Thyroid gland (tissue), 4 donors: ENCODE measurements around the gene SLC38A2.

Experiments used
- POLR2A ChIP-seq, 2 donors: fragments of 450-650 bp; IDR thresholded peaks; one replicate each; pipeline ENCODE4 v1.6.1; 2017; ENCODE audit warnings: antibody characterized with exemption in 2 of 2, mild to moderate bottlenecking in 2 of 2, moderate library complexity in 1 of 2
- TF ChIP-seq, protein P1 (sequence below), 6 experiments: fragments of 200-600 bp in 3 of 6; fragments of 450-650 bp in 3 of 6; sonication (generic) in 3 of 6; IDR thresholded peaks; one replicate each; pipeline ENCODE4 v1.5.1; 2016 to 2019; ENCODE audit warnings: antibody characterized with exemption in 6 of 6, mild to moderate bottlenecking in 2 of 6, inconsistent platforms in 1 of 6, moderate library complexity in 1 of 6

DNA sequence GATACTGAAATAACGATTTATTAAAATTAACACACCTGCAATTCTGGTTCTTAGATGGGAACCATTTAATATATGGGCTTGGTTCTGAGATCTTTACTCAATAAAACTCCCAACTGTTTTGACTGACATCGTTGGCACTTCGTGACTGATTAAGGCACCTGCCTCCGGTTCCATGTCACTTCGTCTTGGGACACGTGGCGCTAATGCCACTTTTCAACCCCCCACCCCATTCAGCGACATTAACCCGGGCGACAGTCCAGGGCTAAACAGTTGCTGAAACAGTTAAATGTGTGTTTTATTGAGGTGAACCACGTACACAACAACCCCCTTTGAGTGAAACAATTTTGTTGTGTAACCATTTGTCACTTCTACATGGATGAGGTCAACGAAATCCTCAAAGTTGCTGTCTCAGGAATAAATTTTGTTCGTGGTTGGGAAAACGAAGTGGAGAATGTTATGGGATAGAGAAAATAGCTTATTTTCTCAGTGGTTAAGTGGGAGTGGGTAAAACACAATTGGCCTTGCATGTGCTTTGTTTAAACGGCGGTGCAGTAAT lies 9.9 kb upstream of the SLC38A2 start:
- TF ChIP-seq, protein P1, sequence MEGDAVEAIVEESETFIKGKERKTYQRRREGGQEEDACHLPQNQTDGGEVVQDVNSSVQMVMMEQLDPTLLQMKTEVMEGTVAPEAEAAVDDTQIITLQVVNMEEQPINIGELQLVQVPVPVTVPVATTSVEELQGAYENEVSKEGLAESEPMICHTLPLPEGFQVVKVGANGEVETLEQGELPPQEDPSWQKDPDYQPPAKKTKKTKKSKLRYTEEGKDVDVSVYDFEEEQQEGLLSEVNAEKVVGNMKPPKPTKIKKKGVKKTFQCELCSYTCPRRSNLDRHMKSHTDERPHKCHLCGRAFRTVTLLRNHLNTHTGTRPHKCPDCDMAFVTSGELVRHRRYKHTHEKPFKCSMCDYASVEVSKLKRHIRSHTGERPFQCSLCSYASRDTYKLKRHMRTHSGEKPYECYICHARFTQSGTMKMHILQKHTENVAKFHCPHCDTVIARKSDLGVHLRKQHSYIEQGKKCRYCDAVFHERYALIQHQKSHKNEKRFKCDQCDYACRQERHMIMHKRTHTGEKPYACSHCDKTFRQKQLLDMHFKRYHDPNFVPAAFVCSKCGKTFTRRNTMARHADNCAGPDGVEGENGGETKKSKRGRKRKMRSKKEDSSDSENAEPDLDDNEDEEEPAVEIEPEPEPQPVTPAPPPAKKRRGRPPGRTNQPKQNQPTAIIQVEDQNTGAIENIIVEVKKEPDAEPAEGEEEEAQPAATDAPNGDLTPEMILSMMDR (IDR thresholded peaks at IDR 0.05): no peak
- no peak for TF ChIP-seq POLR2A (IDR thresholded peaks at IDR 0.05)
